Neural cell (in vitro differentiated cells): ENCODE data around the gene SMPX. TPM values are rescaled to one million over a fixed set of nuclear protein-coding genes. Genes with fewer than 3 reads are reported as not detected.

Source experiments
- H2AFZ ChIP-seq: fragments of 200-600, 300-800 bp; sonication (generic), shearing (Covaris generic); 2 replicates; pipeline ENCODE4 v1.6.0; 2014; ENCODE audit warnings: low read depth, mild to moderate bottlenecking, antibody characterized with exemption, low read length, moderate library complexity
- H3F3A ChIP-seq: fragments of 200-600 bp; shearing (Covaris generic); 2 replicates; pipeline ENCODE4 v1.6.1; 2016; ENCODE audit warnings: mild to moderate bottlenecking, moderate library complexity, mixed read lengths, antibody characterized with exemption, low read length; ENCODE audit not compliant: insufficient read depth, poor library complexity, severe bottlenecking
- H3K27ac ChIP-seq: fragments of 200-600, 300-800 bp; sonication (generic), shearing (Covaris generic); 2 replicates; pipeline ENCODE4 v1.5.1; 2014; ENCODE audit warnings: mild to moderate bottlenecking, low read length, moderate library complexity
- H3K27me3 ChIP-seq: fragments of 300-800, 200-600 bp; sonication (generic), shearing (Covaris generic); 2 replicates; pipeline ENCODE4 v1.6.0; 2014; ENCODE audit warnings: mild to moderate bottlenecking, low read depth, low read length, moderate library complexity; ENCODE audit not compliant: insufficient read depth
- H3K36me3 ChIP-seq: fragments of 300-800, 200-600 bp; sonication (generic), shearing (Covaris generic); 2 replicates; pipeline ENCODE4 v1.5.1; 2014; ENCODE audit warnings: mild to moderate bottlenecking, antibody characterized with exemption, low read length, moderate library complexity; ENCODE audit not compliant: insufficient read depth
- H3K4me2 ChIP-seq: fragments of 300-800, 200-600 bp; sonication (generic), shearing (Covaris generic); 2 replicates; pipeline ENCODE4 v1.6.0; 2014; ENCODE audit warnings: mild to moderate bottlenecking, low read length
- H3K4me3 ChIP-seq: fragments of 300-800, 200-600 bp; sonication (generic), shearing (Covaris generic); 2 replicates; pipeline ENCODE4 v1.5.1; 2014; ENCODE audit warnings: mild to moderate bottlenecking, low read length, moderate library complexity
- H3K79me2 ChIP-seq: fragments of 200-600 bp; shearing (Covaris generic); replicated peaks from 2 replicates; pipeline ENCODE4 v1.6.0; 2014; ENCODE audit warnings: mild to moderate bottlenecking, low read length, moderate library complexity; ENCODE audit not compliant: insufficient read depth
- H3K9ac ChIP-seq: fragments of 300-800, 200-600 bp; sonication (generic), shearing (Covaris generic); 2 replicates; pipeline ENCODE4 v1.6.1; 2016; ENCODE audit warnings: mild to moderate bottlenecking, low read length, mixed read lengths
- H3K9me2 ChIP-seq: fragments of 200-600 bp; shearing (Covaris generic); 2 replicates; pipeline ENCODE4 v1.6.1; 2016; ENCODE audit warnings: mild to moderate bottlenecking, low read length, mixed read lengths; ENCODE audit not compliant: insufficient read depth
- H3K9me3 ChIP-seq: fragments of 200-600, 300-800 bp; sonication (generic), shearing (Covaris generic); 2 replicates; pipeline ENCODE4 v1.6.1; 2016; ENCODE audit warnings: mild to moderate bottlenecking, mixed run types, low read length, moderate library complexity, mixed read lengths
- H4K20me1 ChIP-seq: fragments of 200-600 bp; shearing (Covaris generic); 2 replicates; pipeline ENCODE4 v1.6.1; 2016; ENCODE audit warnings: mild to moderate bottlenecking, mixed run types; ENCODE audit not compliant: insufficient read depth
- EP300 ChIP-seq: fragments of 450-650 bp; conservative IDR thresholded peaks from 2 replicates; pipeline ENCODE4 v1.6.1; 2014; ENCODE audit warnings: antibody characterized with exemption, mild to moderate bottlenecking, moderate library complexity; ENCODE audit not compliant: poor library complexity, severe bottlenecking
- EZH2 ChIP-seq: fragments of 200-600, 300-800 bp; shearing (Covaris generic), sonication (generic); IDR thresholded peaks from 2 replicates; pipeline ENCODE4 v1.6.1; 2014; ENCODE audit warnings: antibody characterized with exemption, low read length, borderline replicate concordance, mild to moderate bottlenecking; ENCODE audit not compliant: insufficient read depth, poor library complexity, severe bottlenecking
- MXI1 ChIP-seq: fragments of 450-650 bp; conservative IDR thresholded peaks from 2 replicates; pipeline ENCODE4 v1.6.1; 2014; ENCODE audit warnings: antibody characterized with exemption, mild to moderate bottlenecking; ENCODE audit not compliant: poor library complexity, severe bottlenecking
- POLR2AphosphoS5 ChIP-seq: IDR thresholded peaks from 2 replicates; pipeline ENCODE4 v1.6.1; 2012
- RAD21 ChIP-seq: fragments of 450-650 bp; conservative IDR thresholded peaks from 2 replicates; pipeline ENCODE4 v1.6.1; 2014; ENCODE audit warnings: antibody characterized with exemption, mild to moderate bottlenecking, moderate library complexity
- SMC3 ChIP-seq: fragments of 450-650 bp; conservative IDR thresholded peaks from 2 replicates; pipeline ENCODE4 v1.6.1; 2014; ENCODE audit warnings: antibody characterized with exemption, mild to moderate bottlenecking, moderate library complexity; ENCODE audit not compliant: poor library complexity
- TAF1 ChIP-seq: IDR thresholded peaks from 2 replicates; pipeline ENCODE4 v1.6.1; 2012; ENCODE audit warnings: low read depth
- polyA plus RNA-seq: library from polyadenylated mRNA; depleted of rRNA; stranded (reverse); fragments of >200 nt; gene quantifications from 2 replicates; pipeline ENCODE4 v1.2.3, GENCODE V29; 2014
- TF ChIP-seq, protein P1 (sequence below): IDR thresholded peaks from 2 replicates; pipeline ENCODE4 v1.6.1; 2012; ENCODE audit warnings: borderline replicate concordance
- TF ChIP-seq, protein P2 (sequence below): fragments of 450-650 bp; IDR thresholded peaks from 2 replicates; pipeline ENCODE4 v1.5.1; 2014; ENCODE audit warnings: antibody characterized with exemption, mild to moderate bottlenecking, moderate library complexity; ENCODE audit not compliant: poor library complexity, severe bottlenecking

SMPX gene
- polyA plus RNA-seq, 1 donor from 2014 or later, result 0.53 TPM

DNA sequence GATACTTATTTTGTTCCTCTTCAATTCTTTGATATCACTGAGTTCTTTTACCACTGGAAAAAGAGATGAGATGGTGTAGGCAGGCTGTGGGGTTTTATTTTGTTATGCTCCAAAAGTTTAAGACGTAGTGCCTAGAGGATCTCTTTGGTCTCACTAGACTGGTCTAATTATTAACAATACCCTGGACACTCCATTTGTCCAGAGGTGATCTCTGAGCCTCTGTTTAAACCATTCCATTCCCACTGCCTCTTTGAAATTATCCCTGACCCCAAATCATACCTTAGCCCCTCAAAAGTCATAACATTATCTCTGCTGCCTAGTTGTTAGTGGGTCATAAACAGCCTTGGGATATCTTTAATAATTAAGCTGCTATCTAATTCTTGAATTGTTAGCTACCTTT lies 24.2 kb downstream of the SMPX start:
- Histone ChIP-seq H4K20me1 (no peaks in the 10 kb centered on the region), H3K9ac (no peak overlapping the region), H3F3A (no peaks in the 10 kb centered on the region), H3K4me2 (no peak overlapping the region), H3K27ac (no peak overlapping the region), H3K27me3 (no peaks in the 10 kb centered on the region), H3K4me3 (no peak overlapping the region), H3K36me3 (no peaks in the 10 kb centered on the region), H3K79me2 (no peaks in the 10 kb centered on the region), H3K9me2 (no peaks in the 10 kb centered on the region), H3K9me3 (no peaks in the 10 kb centered on the region), H2AFZ (no peak overlapping the region)
- TF ChIP-seq, protein P1, sequence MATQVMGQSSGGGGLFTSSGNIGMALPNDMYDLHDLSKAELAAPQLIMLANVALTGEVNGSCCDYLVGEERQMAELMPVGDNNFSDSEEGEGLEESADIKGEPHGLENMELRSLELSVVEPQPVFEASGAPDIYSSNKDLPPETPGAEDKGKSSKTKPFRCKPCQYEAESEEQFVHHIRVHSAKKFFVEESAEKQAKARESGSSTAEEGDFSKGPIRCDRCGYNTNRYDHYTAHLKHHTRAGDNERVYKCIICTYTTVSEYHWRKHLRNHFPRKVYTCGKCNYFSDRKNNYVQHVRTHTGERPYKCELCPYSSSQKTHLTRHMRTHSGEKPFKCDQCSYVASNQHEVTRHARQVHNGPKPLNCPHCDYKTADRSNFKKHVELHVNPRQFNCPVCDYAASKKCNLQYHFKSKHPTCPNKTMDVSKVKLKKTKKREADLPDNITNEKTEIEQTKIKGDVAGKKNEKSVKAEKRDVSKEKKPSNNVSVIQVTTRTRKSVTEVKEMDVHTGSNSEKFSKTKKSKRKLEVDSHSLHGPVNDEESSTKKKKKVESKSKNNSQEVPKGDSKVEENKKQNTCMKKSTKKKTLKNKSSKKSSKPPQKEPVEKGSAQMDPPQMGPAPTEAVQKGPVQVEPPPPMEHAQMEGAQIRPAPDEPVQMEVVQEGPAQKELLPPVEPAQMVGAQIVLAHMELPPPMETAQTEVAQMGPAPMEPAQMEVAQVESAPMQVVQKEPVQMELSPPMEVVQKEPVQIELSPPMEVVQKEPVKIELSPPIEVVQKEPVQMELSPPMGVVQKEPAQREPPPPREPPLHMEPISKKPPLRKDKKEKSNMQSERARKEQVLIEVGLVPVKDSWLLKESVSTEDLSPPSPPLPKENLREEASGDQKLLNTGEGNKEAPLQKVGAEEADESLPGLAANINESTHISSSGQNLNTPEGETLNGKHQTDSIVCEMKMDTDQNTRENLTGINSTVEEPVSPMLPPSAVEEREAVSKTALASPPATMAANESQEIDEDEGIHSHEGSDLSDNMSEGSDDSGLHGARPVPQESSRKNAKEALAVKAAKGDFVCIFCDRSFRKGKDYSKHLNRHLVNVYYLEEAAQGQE, result no peak
- TF ChIP-seq SMC3 (no peak), EP300 (no peak), EZH2 (no peak), RAD21 (no peak), MXI1 (no peak), POLR2AphosphoS5 (no peak), TAF1 (no peak)
- TF ChIP-seq, protein P2, sequence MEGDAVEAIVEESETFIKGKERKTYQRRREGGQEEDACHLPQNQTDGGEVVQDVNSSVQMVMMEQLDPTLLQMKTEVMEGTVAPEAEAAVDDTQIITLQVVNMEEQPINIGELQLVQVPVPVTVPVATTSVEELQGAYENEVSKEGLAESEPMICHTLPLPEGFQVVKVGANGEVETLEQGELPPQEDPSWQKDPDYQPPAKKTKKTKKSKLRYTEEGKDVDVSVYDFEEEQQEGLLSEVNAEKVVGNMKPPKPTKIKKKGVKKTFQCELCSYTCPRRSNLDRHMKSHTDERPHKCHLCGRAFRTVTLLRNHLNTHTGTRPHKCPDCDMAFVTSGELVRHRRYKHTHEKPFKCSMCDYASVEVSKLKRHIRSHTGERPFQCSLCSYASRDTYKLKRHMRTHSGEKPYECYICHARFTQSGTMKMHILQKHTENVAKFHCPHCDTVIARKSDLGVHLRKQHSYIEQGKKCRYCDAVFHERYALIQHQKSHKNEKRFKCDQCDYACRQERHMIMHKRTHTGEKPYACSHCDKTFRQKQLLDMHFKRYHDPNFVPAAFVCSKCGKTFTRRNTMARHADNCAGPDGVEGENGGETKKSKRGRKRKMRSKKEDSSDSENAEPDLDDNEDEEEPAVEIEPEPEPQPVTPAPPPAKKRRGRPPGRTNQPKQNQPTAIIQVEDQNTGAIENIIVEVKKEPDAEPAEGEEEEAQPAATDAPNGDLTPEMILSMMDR, result no peak

DNA sequence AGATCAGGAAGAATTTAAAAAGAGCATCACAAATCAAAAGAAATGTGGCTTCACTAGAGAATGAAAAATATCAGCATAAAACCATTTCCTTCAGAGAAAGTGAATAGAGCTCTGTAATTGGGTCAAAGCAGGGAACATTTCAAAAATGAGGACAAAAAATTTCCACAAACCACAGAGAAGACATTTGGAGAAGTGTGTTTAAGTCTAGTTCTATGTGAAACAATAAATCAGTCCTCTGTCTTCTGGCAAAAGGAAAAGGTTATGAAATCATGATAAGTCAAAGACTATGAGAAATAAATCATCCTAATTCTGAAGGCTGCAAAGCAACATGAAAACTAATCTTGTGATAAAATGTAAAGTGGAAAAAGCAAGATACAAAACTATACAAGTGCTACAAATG lies 27.9 kb downstream of the SMPX start:
- no peaks in the 10 kb centered on the region for H3K79me2 ChIP-seq

More for the DNA sequence above, 27.9 kb downstream of the SMPX start:
- TF ChIP-seq EP300 (no peak), EZH2 (no peak), TAF1 (no peak), POLR2AphosphoS5 (no peak), RAD21 (no peak), MXI1 (no peak), SMC3 (no peak)
- TF ChIP-seq, protein P2, result no peak
- TF ChIP-seq, protein P1, result no peak
- Histone ChIP-seq H3K9me3 (no peaks in the 10 kb centered on the region), H3K27me3 (no peaks in the 10 kb centered on the region), H3F3A (no peaks in the 10 kb centered on the region), H3K9ac (no peak overlapping the region), H4K20me1 (no peaks in the 10 kb centered on the region), H3K9me2 (no peaks in the 10 kb centered on the region), H3K4me3 (no peak overlapping the region), H3K27ac (no peak overlapping the region), H2AFZ (no peak overlapping the region), H3K36me3 (no peaks in the 10 kb centered on the region), H3K4me2 (no peak overlapping the region)
